Measurements from ENCODE around the gene VDR.

Gene VDR

GRCh38 chr12:47828976-47829482, 75.8 kb downstream of the VDR start:
- Histone ChIP-seq H3K9me3 (ENCODE audit: control insufficient read depth, insufficient read depth, low read length) (no peaks in the 10 kb centered on the region), H3K79me2 (ENCODE audit: control insufficient read depth, low read length) (peaks cover 5% of the 10 kb centered on the region), H3K27me3 (ENCODE audit: control insufficient read depth, low read length) (no peaks in the 10 kb centered on the region), H3K27ac (ENCODE audit: low read depth, low read length) (peak overlapping the region; percentile 62), H3K4me3 (ENCODE audit: low read length) (peak overlapping the region; percentile 53), H3K4me1 (ENCODE audit: control insufficient read depth, low read length) (peaks cover 99% of the 10 kb centered on the region), H4K20me1 (ENCODE audit: control insufficient read depth, insufficient read depth, low read depth, low read length) (no peaks in the 10 kb centered on the region), H3F3A (ENCODE audit: control insufficient read depth, insufficient read depth) (peaks cover 37% of the 10 kb centered on the region), H3K36me3 (ENCODE audit: control insufficient read depth, low read length) (no peaks in the 10 kb centered on the region), H3K4me2 (ENCODE audit: low read length) (peak overlapping the region; percentile 70), H3K9me2 (replicated peaks; ENCODE audit: control insufficient read depth, low read length) (no peaks in the 10 kb centered on the region)
- TF ChIP-seq EZH2phosphoT487 (IDR thresholded peaks at IDR 0.05; ENCODE audit: borderline replicate concordance, low read length) (no peak), CTCF (IDR thresholded peaks at IDR 0.05; ENCODE audit: low read depth, low read length, poor library complexity, severe bottlenecking) (no peak)

- Histone ChIP-seq H4K20me1 (ENCODE audit: control insufficient read depth, insufficient read depth, low read depth, low read length) (no peaks in the 10 kb centered on the region), H3K27me3 (ENCODE audit: control insufficient read depth, low read length) (no peaks in the 10 kb centered on the region), H3K36me3 (ENCODE audit: control insufficient read depth, low read length) (no peaks in the 10 kb centered on the region), H3F3A (ENCODE audit: control insufficient read depth, insufficient read depth) (peaks cover 30% of the 10 kb centered on the region), H3K79me2 (ENCODE audit: control insufficient read depth, low read length) (peaks cover 5% of the 10 kb centered on the region), H3K4me1 (ENCODE audit: control insufficient read depth, low read length) (peaks cover 99% of the 10 kb centered on the region), H3K4me3 (ENCODE audit: low read length) (peak overlapping the region; percentile 36), H3K4me2 (ENCODE audit: low read length) (peak overlapping the region; percentile 70), H3K9me3 (ENCODE audit: control insufficient read depth, insufficient read depth, low read length) (no peaks in the 10 kb centered on the region), H3K9me2 (replicated peaks; ENCODE audit: control insufficient read depth, low read length) (no peaks in the 10 kb centered on the region), H3K27ac (ENCODE audit: low read depth, low read length) (peak overlapping the region; percentile 62)
- no peak for TF ChIP-seq CTCF (IDR thresholded peaks at IDR 0.05; ENCODE audit: low read depth, low read length, poor library complexity, severe bottlenecking)
- TF ChIP-seq EZH2phosphoT487 (IDR thresholded peaks at IDR 0.05; ENCODE audit: borderline replicate concordance, low read length): no peak
Measured at GRCh38 chr12:47828008-47828975, 76.5 kb downstream of the VDR start.

- H3K27me3 ChIP-seq (ENCODE audit: control insufficient read depth, low read length): no peaks in the 10 kb centered on the region
- peaks cover 26% of the 10 kb centered on the region for H3F3A ChIP-seq (ENCODE audit: control insufficient read depth, insufficient read depth)
- H3K4me2 ChIP-seq (ENCODE audit: low read length): peak overlapping the region; percentile 57; the same call in 1 of the 2 replicates
- no peaks in the 10 kb centered on the region for H3K9me3 ChIP-seq (ENCODE audit: control insufficient read depth, insufficient read depth, low read length)
- no peaks in the 10 kb centered on the region for H4K20me1 ChIP-seq (ENCODE audit: control insufficient read depth, insufficient read depth, low read depth, low read length)
- TF ChIP-seq EZH2phosphoT487 (IDR thresholded peaks at IDR 0.05; ENCODE audit: borderline replicate concordance, low read length) (no peak), CTCF (IDR thresholded peaks at IDR 0.05; ENCODE audit: low read depth, low read length, poor library complexity, severe bottlenecking) (no peak)
- H3K79me2 ChIP-seq (ENCODE audit: control insufficient read depth, low read length): peaks cover 1% of the 10 kb centered on the region
- peak overlapping the region; percentile 58 for H3K27ac ChIP-seq (ENCODE audit: low read depth, low read length)
- H3K4me1 ChIP-seq (ENCODE audit: control insufficient read depth, low read length): peaks cover 99% of the 10 kb centered on the region
- no peaks in the 10 kb centered on the region for H3K9me2 ChIP-seq (replicated peaks; ENCODE audit: control insufficient read depth, low read length)
- no peaks in the 10 kb centered on the region for H3K36me3 ChIP-seq (ENCODE audit: control insufficient read depth, low read length)
- H3K4me3 ChIP-seq (ENCODE audit: low read length): no peak overlapping the region
Measured at GRCh38 chr12:47825173-47825639, 79.6 kb downstream of the VDR start.
